SK-N-SH (cell line): ENCODE data around the gene HS6ST3. TPM values are rescaled to one million over a fixed set of nuclear protein-coding genes. Genes with fewer than 3 reads are reported as not detected.

Source experiments
- CTCF ChIA-PET: fragments of 300-600, 350-600 bp; formaldehyde crosslinking; extraction: SDS; loops from one replicate; lab custom pipeline; 2021; lab: Yijun Ruan, JAX
- POLR2A ChIA-PET: fragments of 350-600 bp; sonication (Branson Sonifier 250); formaldehyde crosslinking; extraction: SDS; loops from one replicate; lab custom pipeline; 2020; ENCODE audit warnings: antibody characterized with exemption, inconsistent platforms; lab: Yijun Ruan, JAX
- DNase-seq: peaks from one replicate; pipeline ENCODE4 v3.0.0; 2012
- H2AFZ ChIP-seq: fragments of 200-600 bp; sonication (generic); 2 replicates; pipeline ENCODE4 v1.8.1; 2016; ENCODE audit warnings: antibody characterized with exemption, mild to moderate bottlenecking, low read depth
- H3F3A ChIP-seq: fragments of 200-600 bp; sonication (generic); replicated peaks from 2 replicates; pipeline ENCODE3; 2016; ENCODE audit warnings: antibody characterized with exemption, mild to moderate bottlenecking; ENCODE audit not compliant: insufficient read depth
- H3K27ac ChIP-seq, 2 experiments: fragments of 200-500 bp in 1 of 2; fragments of 200-600 bp in 1 of 2; sonication (Bioruptor generic) in 1 of 2; sonication (generic), shearing (Covaris generic) in 1 of 2; 2 replicates each; pipeline versions ENCODE4 v1.5.1 to v1.6.1; 2014 to 2016; ENCODE audit warnings: low read depth in 2 of 2, inconsistent platforms in 1 of 2, low read length in 1 of 2, mild to moderate bottlenecking in 1 of 2, mixed read lengths in 1 of 2
- H3K27me3 ChIP-seq: fragments of 200-600 bp; sonication (generic), shearing (Covaris generic); 2 replicates; pipeline ENCODE4 v1.6.1; 2016; ENCODE audit warnings: mixed run types; ENCODE audit not compliant: insufficient read depth
- H3K36me3 ChIP-seq, 2 experiments: fragments of 200-500 bp in 1 of 2; fragments of 200-600 bp in 1 of 2; sonication (Bioruptor generic) in 1 of 2; sonication (generic) in 1 of 2; replicated peaks in 1 of 2; 2 replicates each; pipeline versions ENCODE3 to v1.5.1; 2014 to 2016; ENCODE audit warnings: low read length in 1 of 2, mild to moderate bottlenecking in 1 of 2; ENCODE audit not compliant: insufficient read depth in 2 of 2, control insufficient read depth in 1 of 2
- H3K4me1 ChIP-seq, 2 experiments: fragments of 200-500 bp in 1 of 2; fragments of 200-600 bp in 1 of 2; sonication (Bioruptor generic) in 1 of 2; sonication (generic), shearing (Covaris generic) in 1 of 2; 2 replicates each; pipeline versions ENCODE4 v1.5.1 to v1.6.1; 2014 to 2016; ENCODE audit warnings: low read depth in 1 of 2, low read length in 1 of 2, mixed run types in 1 of 2; ENCODE audit not compliant: insufficient read depth in 2 of 2, control insufficient read depth in 1 of 2
- H3K4me2 ChIP-seq: fragments of 200-600 bp; sonication (generic), shearing (Covaris generic); 2 replicates; pipeline ENCODE4 v1.6.1; 2017; ENCODE audit warnings: mixed run types
- H3K4me3 ChIP-seq, 2 experiments: fragments of 200-500 bp in 1 of 2; fragments of 200-600 bp in 1 of 2; sonication (Bioruptor generic) in 1 of 2; sonication (generic), shearing (Covaris generic) in 1 of 2; 2 replicates each; pipeline versions ENCODE4 v1.5.1 to v1.8.1; 2014 to 2016; ENCODE audit warnings: low read depth in 2 of 2, inconsistent platforms in 1 of 2, low read length in 1 of 2, mild to moderate bottlenecking in 1 of 2, mixed read lengths in 1 of 2, moderate library complexity in 1 of 2
- H3K79me2 ChIP-seq: fragments of 200-600 bp; sonication (generic); 2 replicates; pipeline ENCODE4 v1.8.1; 2017; ENCODE audit warnings: mild to moderate bottlenecking; ENCODE audit not compliant: insufficient read depth
- H3K9ac ChIP-seq: fragments of 200-600 bp; sonication (generic); 2 replicates; pipeline ENCODE4 v1.6.1; 2017; ENCODE audit warnings: mixed run types
- H3K9me2 ChIP-seq: fragments of 200-600 bp; sonication (generic); 2 replicates; pipeline ENCODE4 v1.6.1; 2017; ENCODE audit warnings: mixed run types
- H3K9me3 ChIP-seq: fragments of 200-600 bp; sonication (generic); 2 replicates; pipeline ENCODE4 v1.6.1; 2017; ENCODE audit warnings: mixed run types, mild to moderate bottlenecking, moderate library complexity
- H4K20me1 ChIP-seq: fragments of 200-600 bp; sonication (generic); 2 replicates; pipeline ENCODE4 v1.6.1; 2017; ENCODE audit warnings: mild to moderate bottlenecking, mixed run types; ENCODE audit not compliant: insufficient read depth
- CHD2 ChIP-seq: fragments of 150-350 bp; IDR thresholded peaks from 2 replicates; pipeline ENCODE4 v1.6.1; 2018; ENCODE audit warnings: low read length; ENCODE audit not compliant: partially characterized antibody
- EP300 ChIP-seq, 2 experiments: IDR thresholded peaks; 2 replicates each; pipeline versions ENCODE4 v1.4.0 to v1.6.1; 2012; ENCODE audit warnings: borderline replicate concordance in 1 of 2, low read depth in 1 of 2, low read length in 1 of 2
- FOSL2 ChIP-seq: IDR thresholded peaks from 2 replicates; pipeline ENCODE4 v1.4.0; 2012; ENCODE audit warnings: low read depth, mild to moderate bottlenecking, moderate library complexity, borderline replicate concordance
- FOXJ3 ChIP-seq: sonication (generic); formaldehyde crosslinking; IDR thresholded peaks from 2 replicates; pipeline ENCODE4 v1.5.1; 2020; ENCODE audit warnings: mild to moderate bottlenecking, missing genetic modification reagents
- FOXM1 ChIP-seq: IDR thresholded peaks from 2 replicates; pipeline ENCODE4 v1.4.0; 2012; ENCODE audit warnings: low read depth, mild to moderate bottlenecking
- GABPA ChIP-seq: IDR thresholded peaks from 2 replicates; pipeline ENCODE4 v1.4.0; 2012; ENCODE audit warnings: low read depth, mild to moderate bottlenecking
- GATA2 ChIP-seq: sonication (generic); formaldehyde crosslinking; IDR thresholded peaks from 2 replicates; pipeline ENCODE4 v1.5.0; 2020; ENCODE audit warnings: mild to moderate bottlenecking, missing genetic modification reagents
- MEF2A ChIP-seq: IDR thresholded peaks from 2 replicates; pipeline ENCODE4 v1.4.0; 2012; ENCODE audit warnings: low read depth, borderline replicate concordance
- MXI1 ChIP-seq: IDR thresholded peaks from 2 replicates; pipeline ENCODE4 v1.6.1; 2012; ENCODE audit warnings: mild to moderate bottlenecking, low read depth, low read length, improper control_type of control experiment
- NFIC ChIP-seq: IDR thresholded peaks from 2 replicates; pipeline ENCODE4 v1.4.0; 2012; ENCODE audit warnings: borderline replicate concordance
- RFX5 ChIP-seq: IDR thresholded peaks from 2 replicates; pipeline ENCODE4 v1.6.1; 2012; ENCODE audit warnings: mild to moderate bottlenecking, improper control_type of control experiment, low read length
- RXRA ChIP-seq: IDR thresholded peaks from 2 replicates; pipeline ENCODE4 v1.4.0; 2012; ENCODE audit warnings: low read depth, mild to moderate bottlenecking, borderline replicate concordance
- SMC3 ChIP-seq: IDR thresholded peaks from 2 replicates; pipeline ENCODE4 v1.6.1; 2012; ENCODE audit warnings: low read depth, low read length, improper control_type of control experiment
- TAF1 ChIP-seq: IDR thresholded peaks from 2 replicates; pipeline ENCODE4 v1.6.1; 2012; ENCODE audit warnings: low read depth, mild to moderate bottlenecking, low read length, moderate library complexity, borderline replicate concordance
- TCF12 ChIP-seq: IDR thresholded peaks from 2 replicates; pipeline ENCODE4 v1.4.0; 2012
- ZBTB33 ChIP-seq: IDR thresholded peaks from 2 replicates; pipeline ENCODE4 v1.4.0; 2012; ENCODE audit warnings: low read depth, borderline replicate concordance
- WGBS: methylation state at CpG from one replicate; pipeline ENCODE4 v1.1.6; 2017; ENCODE audit warnings: low lambda C conversion rate; 5-methylcytosine and 5-hydroxymethylcytosine counted together
- polyA plus RNA-seq, 3 experiments: library from polyadenylated mRNA; depleted of rRNA; stranded (reverse); fragments of >200 nt; gene quantifications; 2 replicates each; pipeline ENCODE4 v1.2.3, GENCODE V29; 2012

Gene HS6ST3
- polyA plus RNA-seq, 1 of the 3 experiments (the other 2 are of a cell fraction), result under 0.01 TPM

- Histone ChIP-seq H3K27ac (no peak overlapping the region), H3K9ac (no peak overlapping the region), H3K4me2 (no peak overlapping the region), H3K9me2 (no peaks in the 10 kb centered on the region), H3K4me3 (no peak overlapping the region), H4K20me1 (no peaks in the 10 kb centered on the region), H3K4me1 (no peaks in the 10 kb centered on the region; a peak in 1 of 4 replicates), H3K79me2 (no peaks in the 10 kb centered on the region), H3F3A (no peaks in the 10 kb centered on the region), H3K36me3 (no peaks in the 10 kb centered on the region), H3K9me3 (no peaks in the 10 kb centered on the region), H2AFZ (no peak overlapping the region), H3K27me3 (no peaks in the 10 kb centered on the region)
- DNase-seq, result no peak
- TF ChIP-seq MXI1, result no peak
- TF ChIP-seq FOSL2, result no peak
- TF ChIP-seq FOXJ3 (CRISPR knock-in tag), result no peak
- TF ChIP-seq NFIC, result no peak
- TF ChIP-seq FOXM1, result no peak
- TF ChIP-seq TCF12, result no peak
- no peak for TF ChIP-seq GABPA
- ChIA-PET CTCF (no interaction called here), POLR2A (no interaction called here)
- WGBS, result 55% methylated on average over 3 of the region's 3 CpGs
Measured at GRCh38 chr13:96687191-96687590, 597.3 kb downstream of the HS6ST3 start.

GRCh38 chr13:96690998-96691397 lies 601.1 kb downstream of the HS6ST3 start:
- Histone ChIP-seq H3K27ac (no peak overlapping the region), H3K36me3 (no peaks in the 10 kb centered on the region), H3K4me3 (no peak overlapping the region), H3K4me1 (no peaks in the 10 kb centered on the region; a peak in 1 of 4 replicates), H3K9me3 (no peaks in the 10 kb centered on the region), H3K79me2 (no peaks in the 10 kb centered on the region), H3K27me3 (no peaks in the 10 kb centered on the region), H3K9me2 (no peaks in the 10 kb centered on the region), H2AFZ (no peak overlapping the region), H3K4me2 (no peak overlapping the region), H3K9ac (no peak overlapping the region), H4K20me1 (no peaks in the 10 kb centered on the region), H3F3A (no peaks in the 10 kb centered on the region)
- POLR2A ChIA-PET, result no interaction called here
- no peak for DNase-seq
- TF ChIP-seq GATA2 (CRISPR knock-in tag) (0 out of 2 replicates have a peak, but pooled peaks have one; percentile 15), SMC3 (no peak), CHD2 (no peak), RFX5 (no peak), MEF2A (no peak), ZBTB33 (no peak), EP300 (IDR thresholded peaks at IDR 0.05; ENCODE audit: borderline replicate concordance in 1 of 2, low read depth in 1 of 2, low read length in 1 of 2) (peak in 1 of 2 experiments; percentile 84; a peak in 2 of 4 replicates), TAF1 (no peak), MXI1 (no peak), FOSL2 (no peak), RXRA (no peak)
- CTCF ChIA-PET, result no interaction called here
